WTC11 (cell line): ENCODE results near the gene RNF19B. TPM values are rescaled to one million over a fixed set of nuclear protein-coding genes. Genes with fewer than 3 reads are reported as not detected.

ENCODE experiments used
- ATAC-seq: fragments of 200-7000 bp; cut with Tn5 transposase; 2 replicates; pipeline ENCODE4 v1.10.0; 2021; ENCODE audit warnings: mild to moderate bottlenecking, moderate library complexity
- CTCF ChIA-PET: fragments of 300-600 bp; sonication (Branson Sonifier 250); formaldehyde crosslinking; loops from one replicate; lab custom pipeline; 2021; ENCODE audit warnings: antibody characterized with exemption; lab: Charles Lee
- POLR2A ChIA-PET: fragments of 350-600 bp; sonication (Branson Sonifier 250); formaldehyde crosslinking; loops from one replicate; lab custom pipeline; 2021; ENCODE audit warnings: antibody characterized with exemption; lab: Charles Lee
- DNase-seq: peaks from one replicate; pipeline ENCODE4 v3.0.0; 2021; ENCODE audit warnings: low spot score
- H3K27ac Mint-ChIP-seq: 2 replicates; pipeline ENCODE4 v1.8.0; 2021; ENCODE audit warnings: mixed read lengths
- H3K27me3 Mint-ChIP-seq: 2 replicates; pipeline ENCODE4 v1.8.0; 2021; ENCODE audit warnings: low read depth, mild to moderate bottlenecking, moderate library complexity, mixed read lengths
- H3K36me3 Mint-ChIP-seq: 2 replicates; pipeline ENCODE4 v1.8.0; 2021; ENCODE audit warnings: mixed read lengths
- H3K4me1 Mint-ChIP-seq: 2 replicates; pipeline ENCODE4 v1.8.0; 2022; ENCODE audit warnings: mixed read lengths
- H3K4me3 Mint-ChIP-seq: 2 replicates; pipeline ENCODE4 v1.8.0; 2021; ENCODE audit warnings: mild to moderate bottlenecking, moderate library complexity, mixed read lengths
- H3K9me3 Mint-ChIP-seq: 2 replicates; pipeline ENCODE4 v1.8.0; 2021; ENCODE audit warnings: mixed read lengths
- ATF2 ChIP-seq: sonication (generic); formaldehyde crosslinking; IDR thresholded peaks from 2 replicates; pipeline ENCODE4 v1.8.1; 2022; ENCODE audit warnings: low read depth, missing genetic modification reagents, borderline replicate concordance
- ATF6 ChIP-seq: sonication (generic); formaldehyde crosslinking; IDR thresholded peaks from 2 replicates; pipeline ENCODE4 v1.8.1; 2023; ENCODE audit warnings: mild to moderate bottlenecking, missing genetic modification reagents
- CTCF ChIP-seq: fragments of 200-600 bp; IDR thresholded peaks from 2 replicates; pipeline ENCODE4 v1.8.0; 2022; ENCODE audit warnings: antibody characterized with exemption
- GRHL2 ChIP-seq: fragments of 250-450 bp; sonication (Bioruptor Pico); IDR thresholded peaks from 2 replicates; pipeline ENCODE4 v1.8.0; 2022; ENCODE audit warnings: mild to moderate bottlenecking, moderate library complexity; ENCODE audit not compliant: insufficient replicate concordance, severe bottlenecking
- JAZF1 ChIP-seq: fragments of 250-450 bp; sonication (Bioruptor Pico); IDR thresholded peaks from 2 replicates; pipeline ENCODE4 v1.9.0; 2021; ENCODE audit warnings: moderate library complexity, mild to moderate bottlenecking, inconsistent platforms
- NFYB ChIP-seq: sonication (generic); formaldehyde crosslinking; conservative IDR thresholded peaks from 2 replicates; pipeline ENCODE4 v1.8.0; 2022; ENCODE audit warnings: low read depth, missing genetic modification reagents
- NR1H2 ChIP-seq: sonication (generic); formaldehyde crosslinking; IDR thresholded peaks from 2 replicates; pipeline ENCODE4 v1.9.0; 2021; ENCODE audit warnings: mild to moderate bottlenecking, moderate library complexity, missing genetic modification reagents
- RELA ChIP-seq: sonication (generic); formaldehyde crosslinking; IDR thresholded peaks from 2 replicates; pipeline ENCODE4 v1.8.1; 2022; ENCODE audit warnings: missing genetic modification reagents, mild to moderate bottlenecking, borderline replicate concordance
- SMAD4 ChIP-seq: sonication (generic); formaldehyde crosslinking; IDR thresholded peaks from 2 replicates; pipeline ENCODE4 v1.8.0; 2022; ENCODE audit warnings: mild to moderate bottlenecking, missing genetic modification reagents
- TEAD1 ChIP-seq: sonication (generic); formaldehyde crosslinking; IDR thresholded peaks from 2 replicates; pipeline ENCODE4 v1.8.0; 2022; ENCODE audit warnings: mild to moderate bottlenecking, missing genetic modification reagents
- TP53 ChIP-seq: sonication (generic); formaldehyde crosslinking; IDR thresholded peaks from 2 replicates; pipeline ENCODE4 v1.8.1; 2023; ENCODE audit warnings: mild to moderate bottlenecking, missing genetic modification reagents
- USF1 ChIP-seq: sonication (generic); formaldehyde crosslinking; IDR thresholded peaks from 2 replicates; pipeline ENCODE4 v1.8.0; 2022; ENCODE audit warnings: mild to moderate bottlenecking, missing genetic modification reagents
- USF2 ChIP-seq: sonication (generic); formaldehyde crosslinking; IDR thresholded peaks from 2 replicates; pipeline ENCODE4 v1.8.1; 2023; ENCODE audit warnings: mild to moderate bottlenecking, missing genetic modification reagents, moderate library complexity
- ZBTB43 ChIP-seq: sonication (generic); formaldehyde crosslinking; IDR thresholded peaks from 2 replicates; pipeline ENCODE4 v1.8.1; 2023; ENCODE audit warnings: mild to moderate bottlenecking, missing genetic modification reagents
- ZNF138 ChIP-seq: sonication (generic); formaldehyde crosslinking; conservative IDR thresholded peaks from 2 replicates; pipeline ENCODE4 v1.8.1; 2022; ENCODE audit warnings: mild to moderate bottlenecking, moderate library complexity, missing genetic modification reagents
- ZNF671 ChIP-seq: fragments of 250-450 bp; sonication (Bioruptor Pico); IDR thresholded peaks from 2 replicates; pipeline ENCODE4 v1.8.0; 2021; ENCODE audit warnings: mild to moderate bottlenecking
- total RNA-seq: library from RNA; stranded (reverse); gene quantifications from 3 replicates; pipeline ENCODE4 v1.2.3, GENCODE V29; 2021
- TF ChIP-seq, protein P1 (sequence below): sonication (generic); formaldehyde crosslinking; IDR thresholded peaks from 2 replicates; pipeline ENCODE4 v1.8.0; 2022; ENCODE audit warnings: mild to moderate bottlenecking, missing genetic modification reagents
- TF ChIP-seq, protein P2 (sequence below): sonication (generic); formaldehyde crosslinking; IDR thresholded peaks from 2 replicates; pipeline ENCODE4 v1.8.0; 2022; ENCODE audit warnings: missing genetic modification reagents

RNF19B gene
- total RNA-seq, 1 experiment from 2014 or later: 21.9 TPM

GRCh38 chr1:32888677-32889420 is 75.8 kb downstream of the RNF19B start:
- no peak for DNase-seq
- Mint-ChIP-seq H3K27ac (no peak overlapping the region), H3K27me3 (peaks cover 81% of the 10 kb centered on the region), H3K9me3 (peaks cover 7% of the 10 kb centered on the region), H3K4me1 (peaks cover 14% of the 10 kb centered on the region), H3K4me3 (no peak overlapping the region), H3K36me3 (no peaks in the 10 kb centered on the region)
- TF ChIP-seq, protein P1, sequence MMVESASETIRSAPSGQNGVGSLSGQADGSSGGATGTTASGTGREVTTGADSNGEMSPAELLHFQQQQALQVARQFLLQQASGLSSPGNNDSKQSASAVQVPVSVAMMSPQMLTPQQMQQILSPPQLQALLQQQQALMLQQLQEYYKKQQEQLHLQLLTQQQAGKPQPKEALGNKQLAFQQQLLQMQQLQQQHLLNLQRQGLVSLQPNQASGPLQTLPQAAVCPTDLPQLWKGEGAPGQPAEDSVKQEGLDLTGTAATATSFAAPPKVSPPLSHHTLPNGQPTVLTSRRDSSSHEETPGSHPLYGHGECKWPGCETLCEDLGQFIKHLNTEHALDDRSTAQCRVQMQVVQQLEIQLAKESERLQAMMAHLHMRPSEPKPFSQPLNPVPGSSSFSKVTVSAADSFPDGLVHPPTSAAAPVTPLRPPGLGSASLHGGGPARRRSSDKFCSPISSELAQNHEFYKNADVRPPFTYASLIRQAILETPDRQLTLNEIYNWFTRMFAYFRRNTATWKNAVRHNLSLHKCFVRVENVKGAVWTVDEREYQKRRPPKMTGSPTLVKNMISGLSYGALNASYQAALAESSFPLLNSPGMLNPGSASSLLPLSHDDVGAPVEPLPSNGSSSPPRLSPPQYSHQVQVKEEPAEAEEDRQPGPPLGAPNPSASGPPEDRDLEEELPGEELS (CRISPR knock-in tag): no peak
- TF ChIP-seq TEAD1 (no peak), JAZF1 (no peak), USF2 (CRISPR knock-in tag) (no peak), NFYB (CRISPR knock-in tag) (no peak), ZBTB43 (CRISPR knock-in tag) (no peak), USF1 (CRISPR knock-in tag) (no peak), GRHL2 (CRISPR knock-in tag) (no peak), RELA (CRISPR knock-in tag) (no peak), TP53 (CRISPR knock-in tag) (no peak), ATF2 (CRISPR knock-in tag) (no peak), ZNF138 (CRISPR knock-in tag) (no peak), SMAD4 (CRISPR knock-in tag) (no peak), ATF6 (CRISPR knock-in tag) (no peak), CTCF (no peak), ZNF671 (CRISPR knock-in tag) (no peak), NR1H2 (CRISPR knock-in tag) (no peak)
- TF ChIP-seq, protein P2, sequence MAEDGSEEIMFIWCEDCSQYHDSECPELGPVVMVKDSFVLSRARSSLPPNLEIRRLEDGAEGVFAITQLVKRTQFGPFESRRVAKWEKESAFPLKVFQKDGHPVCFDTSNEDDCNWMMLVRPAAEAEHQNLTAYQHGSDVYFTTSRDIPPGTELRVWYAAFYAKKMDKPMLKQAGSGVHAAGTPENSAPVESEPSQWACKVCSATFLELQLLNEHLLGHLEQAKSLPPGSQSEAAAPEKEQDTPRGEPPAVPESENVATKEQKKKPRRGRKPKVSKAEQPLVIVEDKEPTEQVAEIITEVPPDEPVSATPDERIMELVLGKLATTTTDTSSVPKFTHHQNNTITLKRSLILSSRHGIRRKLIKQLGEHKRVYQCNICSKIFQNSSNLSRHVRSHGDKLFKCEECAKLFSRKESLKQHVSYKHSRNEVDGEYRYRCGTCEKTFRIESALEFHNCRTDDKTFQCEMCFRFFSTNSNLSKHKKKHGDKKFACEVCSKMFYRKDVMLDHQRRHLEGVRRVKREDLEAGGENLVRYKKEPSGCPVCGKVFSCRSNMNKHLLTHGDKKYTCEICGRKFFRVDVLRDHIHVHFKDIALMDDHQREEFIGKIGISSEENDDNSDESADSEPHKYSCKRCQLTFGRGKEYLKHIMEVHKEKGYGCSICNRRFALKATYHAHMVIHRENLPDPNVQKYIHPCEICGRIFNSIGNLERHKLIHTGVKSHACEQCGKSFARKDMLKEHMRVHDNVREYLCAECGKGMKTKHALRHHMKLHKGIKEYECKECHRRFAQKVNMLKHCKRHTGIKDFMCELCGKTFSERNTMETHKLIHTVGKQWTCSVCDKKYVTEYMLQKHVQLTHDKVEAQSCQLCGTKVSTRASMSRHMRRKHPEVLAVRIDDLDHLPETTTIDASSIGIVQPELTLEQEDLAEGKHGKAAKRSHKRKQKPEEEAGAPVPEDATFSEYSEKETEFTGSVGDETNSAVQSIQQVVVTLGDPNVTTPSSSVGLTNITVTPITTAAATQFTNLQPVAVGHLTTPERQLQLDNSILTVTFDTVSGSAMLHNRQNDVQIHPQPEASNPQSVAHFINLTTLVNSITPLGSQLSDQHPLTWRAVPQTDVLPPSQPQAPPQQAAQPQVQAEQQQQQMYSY (CRISPR knock-in tag): no peak
- no peak for ATAC-seq
- ChIA-PET POLR2A (no interaction called here), CTCF (interaction anchor here (1.1 to 7.4 kb wide), 4 partner anchors 8 to 198 kb away, joined by 4 to 93 read pairs (median 42); no protein-coding TSS in a partner anchor)
